NK-92 (cell line): ENCODE measurements around the gene ZNF714.
A peak's percentile ranks its signal among the peaks of the same experiment; 100 is the strongest.
"Not testable (repeated sequence)": the region's sequence is repeated elsewhere in the genome, so short reads cannot be mapped to it uniquely, and the experiment has no call there.

ENCODE experiments used
- DNase-seq: peaks from one replicate; lab custom pipeline; 2025; ENCODE audit not compliant: unreplicated experiment; lab: John Stamatoyannopoulos, UW

ZNF714 gene

GRCh38 chr19:21130097-21130775, 48.2 kb downstream of the ZNF714 start:
- DNase-seq = no peak

- DNase-seq = no peak
Measured at GRCh38 chr19:21133633-21134032, 51.6 kb downstream of the ZNF714 start.

DNA sequence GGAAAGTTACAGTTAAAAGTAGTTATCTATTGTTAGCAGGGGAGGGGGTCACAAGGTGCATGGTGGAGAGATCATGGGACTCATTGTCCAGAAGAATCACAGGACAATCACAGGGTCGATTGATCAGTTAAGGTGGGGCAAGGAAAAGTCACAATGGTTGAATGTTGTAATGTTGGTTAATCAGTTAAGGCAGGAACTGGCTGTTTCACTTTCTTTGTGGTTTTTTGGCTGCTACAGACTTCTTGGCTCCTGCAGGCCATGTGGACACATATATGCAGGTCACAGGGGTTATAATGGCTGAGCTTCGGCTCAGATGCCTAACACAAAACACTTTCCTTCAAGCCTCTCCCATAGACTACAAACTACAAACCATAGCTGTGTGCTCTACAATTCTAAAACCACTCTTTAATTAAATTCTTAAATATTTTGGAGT, 52.9 kb downstream of the ZNF714 start:
- no peak for DNase-seq

GRCh38 chr19:21135433-21135832, 53.4 kb downstream of the ZNF714 start:
- DNase-seq = no peak

GRCh38 chr19:21138130-21138529, 56.1 kb downstream of the ZNF714 start:
- DNase-seq = no peak

DNA sequence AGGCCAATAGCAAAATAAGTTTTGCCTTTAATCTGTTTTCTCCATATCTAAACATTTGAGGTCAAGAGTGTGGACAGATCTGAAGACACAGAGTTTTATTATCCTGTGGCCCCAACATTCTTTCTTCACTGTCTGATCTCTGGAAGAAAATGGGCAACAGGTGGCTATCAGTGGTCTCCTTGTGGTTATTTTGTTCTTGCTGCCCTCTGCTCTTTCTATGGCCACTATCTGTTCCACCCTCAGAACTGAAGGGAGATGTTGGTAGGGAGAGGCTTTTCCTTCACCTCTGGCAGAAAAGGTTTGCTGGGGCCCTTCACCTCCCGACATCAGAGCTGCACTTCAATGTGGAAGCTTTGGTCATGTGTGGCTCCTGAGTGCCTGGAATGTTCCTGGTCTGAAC, 59.0 kb downstream of the ZNF714 start:
- DNase-seq = not testable (repeated sequence)

GRCh38 chr19:21141787-21142464, 59.9 kb downstream of the ZNF714 start, which contains the start of gene ZNF431:
ZNF431 (plus strand) TSS chr19:21142040; CDS start chr19:21142184, 144 bp downstream.
- DNase-seq = peak; percentile 30

DNA sequence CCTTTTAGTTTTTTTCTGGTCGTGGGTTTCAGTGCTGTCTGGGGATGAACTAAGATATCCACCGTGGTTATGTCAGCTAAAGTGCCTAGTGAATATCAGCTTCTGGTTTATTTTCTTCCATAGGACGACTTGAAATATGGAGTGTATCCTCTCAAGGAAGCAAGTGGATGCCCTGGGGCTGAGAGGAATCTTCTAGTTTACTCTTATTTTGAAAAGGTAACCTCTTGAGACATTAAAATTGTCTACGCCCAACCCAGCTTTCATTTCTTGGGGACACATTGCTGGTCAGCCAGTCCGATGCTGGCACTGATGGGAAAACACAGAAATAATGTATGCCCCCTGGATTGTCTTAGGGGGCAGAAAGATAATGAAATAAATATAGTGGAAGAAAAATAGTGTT, 61.4 kb downstream of the ZNF714 start:
- no peak for DNase-seq

DNA sequence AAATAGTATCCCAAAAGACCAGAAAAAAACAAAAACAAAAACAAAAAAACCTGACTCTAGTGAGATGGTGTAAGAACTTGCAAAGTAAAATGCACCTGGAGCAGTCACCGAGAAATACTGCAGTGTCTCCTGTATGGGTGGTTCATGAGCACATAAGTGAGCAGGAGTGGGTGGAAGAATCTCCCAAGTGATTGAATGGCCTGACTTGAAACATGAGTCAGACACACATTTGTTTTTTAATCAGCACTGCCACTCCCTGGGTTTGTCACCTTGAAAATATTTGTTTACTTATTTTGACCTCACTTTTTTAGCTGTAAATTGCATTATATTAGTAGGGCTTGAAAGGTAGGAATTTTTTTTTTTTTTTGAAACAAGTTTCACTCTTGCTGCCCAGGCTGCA, 61.9 kb downstream of the ZNF714 start:
- DNase-seq = no peak

GRCh38 chr19:21147540-21147939, 65.5 kb downstream of the ZNF714 start:
- no peak for DNase-seq

DNA sequence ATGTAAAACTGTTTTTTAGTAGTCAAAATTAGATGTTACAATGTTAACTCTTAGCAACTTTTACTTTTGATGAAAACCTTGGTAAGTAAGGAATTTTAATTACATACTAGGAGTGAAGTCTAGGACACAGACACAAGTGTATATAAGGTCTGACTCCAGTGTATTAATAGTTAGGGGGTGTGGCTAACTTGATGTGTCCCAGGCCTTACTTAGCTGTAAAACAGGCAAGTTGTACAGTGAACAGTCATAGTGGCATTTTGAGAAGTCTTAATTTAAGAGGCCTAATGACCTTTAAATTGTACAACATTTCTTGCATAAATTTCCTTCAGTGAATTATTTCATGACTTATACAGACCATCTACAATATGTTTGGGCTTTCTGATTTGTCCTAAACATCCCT, 66.7 kb downstream of the ZNF714 start:
- DNase-seq = no peak

GRCh38 chr19:21149877-21150276, 67.9 kb downstream of the ZNF714 start:
- no peak for DNase-seq

DNA sequence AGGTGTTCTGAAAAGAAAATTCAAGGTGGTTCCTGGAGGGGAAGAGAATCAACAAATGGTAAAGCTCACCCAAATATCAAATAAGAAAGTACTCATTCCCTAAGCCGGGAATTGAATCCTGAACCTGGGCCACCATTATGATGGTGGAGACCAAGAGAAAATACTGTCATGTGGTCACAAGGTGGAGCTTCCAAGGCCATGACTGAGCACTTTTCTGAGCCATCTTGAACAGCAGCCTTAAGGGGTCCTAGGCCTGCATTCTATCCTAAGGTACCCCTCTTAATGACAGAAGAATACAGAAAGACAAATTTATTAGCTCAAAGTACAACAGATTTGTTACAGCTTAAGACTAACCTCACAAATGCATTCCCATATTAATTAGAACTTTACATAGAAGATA, 69.5 kb downstream of the ZNF714 start:
- DNase-seq = no peak

DNA sequence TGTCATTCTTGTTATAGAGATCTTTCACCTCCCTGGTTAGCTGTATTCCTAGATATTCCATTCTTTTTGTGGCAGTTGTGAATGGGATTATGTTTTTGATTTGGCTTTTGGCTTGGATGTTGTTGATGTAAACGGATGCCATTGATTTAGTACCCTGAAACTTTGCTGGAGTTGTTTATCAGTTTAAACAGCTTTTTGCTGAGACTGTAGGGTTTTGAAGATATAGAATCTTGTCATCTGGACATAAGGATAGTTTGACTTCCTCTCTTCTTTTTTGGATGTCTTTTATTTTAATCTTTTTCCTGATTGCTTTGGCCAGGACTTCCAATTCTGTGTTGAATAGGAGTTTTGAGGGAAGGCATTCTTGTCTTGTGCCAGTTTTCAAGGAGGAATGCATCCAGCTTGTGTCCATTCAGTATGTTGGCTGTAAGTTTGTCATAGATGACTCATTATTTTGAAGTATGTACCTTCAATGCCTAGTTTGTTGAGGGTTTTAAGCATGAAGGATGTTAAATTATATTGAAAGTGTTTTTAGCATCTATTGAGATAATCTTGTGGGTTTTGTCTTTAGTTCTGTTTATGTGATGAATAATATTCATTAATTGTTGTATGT, 76.6 kb downstream of the ZNF714 start:
- no peak for DNase-seq

DNA sequence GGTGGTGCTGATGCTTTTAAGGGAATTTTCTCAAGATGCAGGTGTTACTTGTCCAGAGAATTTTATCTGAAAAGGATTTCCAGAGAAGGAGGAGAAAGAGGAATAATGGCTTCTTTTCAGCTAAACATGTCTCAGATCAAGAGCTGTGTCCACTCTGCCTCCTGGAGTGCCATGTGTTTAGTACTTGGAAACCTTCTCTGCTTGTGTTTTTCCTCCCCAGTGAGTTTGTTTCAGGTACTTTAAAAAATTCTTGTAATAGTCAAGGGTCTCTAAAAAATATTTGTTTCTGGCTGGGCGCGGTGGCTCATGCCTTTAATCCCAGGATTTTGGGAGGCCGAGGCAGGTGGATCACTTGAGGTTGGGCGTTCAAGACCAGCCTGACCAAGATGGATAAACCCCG, 82.5 kb downstream of the ZNF714 start:
- no peak for DNase-seq

DNA sequence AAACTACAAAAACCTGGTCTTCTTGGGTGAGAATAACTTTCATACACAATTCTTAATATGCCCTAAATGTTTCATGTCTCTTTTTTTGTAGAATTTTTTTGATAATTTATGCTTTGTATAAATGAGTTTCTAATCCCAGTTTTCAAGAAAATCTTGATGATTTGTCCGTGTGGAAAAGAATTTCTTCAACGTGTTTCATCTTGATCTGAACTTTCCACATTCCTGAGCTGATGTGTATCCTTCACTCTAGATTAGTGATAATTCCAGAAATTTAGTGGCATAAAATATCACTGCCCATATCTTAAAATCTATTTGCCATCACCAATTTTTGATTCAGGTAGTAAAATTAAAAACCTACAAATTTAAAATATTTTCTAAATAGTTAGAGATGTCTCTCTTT, 84.4 kb downstream of the ZNF714 start:
- DNase-seq = no peak
